ENCODE data around the gene CLIC3.

DNA sequence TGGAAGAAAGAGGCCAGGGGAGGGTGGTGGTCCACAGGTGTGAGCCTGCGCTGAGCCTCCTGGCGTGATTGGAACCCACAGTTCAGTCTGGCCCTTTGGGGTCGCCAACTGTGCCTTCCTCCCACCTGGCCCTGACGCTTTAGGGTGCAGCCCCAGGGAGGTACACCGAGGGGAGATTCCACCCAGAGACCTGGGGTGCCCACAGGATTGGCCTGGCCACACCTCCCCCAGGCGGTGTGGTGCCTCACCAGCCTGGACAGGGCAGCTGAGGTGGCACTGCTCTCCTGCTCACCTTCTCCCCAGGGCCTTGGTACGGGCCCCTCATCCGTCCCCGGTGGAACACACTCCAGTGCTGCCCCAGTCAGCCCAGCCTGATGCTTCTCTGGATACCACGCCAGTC is 1.0 kb upstream of the CLIC3 start:
- TF ChIP-seq, protein P1, sequence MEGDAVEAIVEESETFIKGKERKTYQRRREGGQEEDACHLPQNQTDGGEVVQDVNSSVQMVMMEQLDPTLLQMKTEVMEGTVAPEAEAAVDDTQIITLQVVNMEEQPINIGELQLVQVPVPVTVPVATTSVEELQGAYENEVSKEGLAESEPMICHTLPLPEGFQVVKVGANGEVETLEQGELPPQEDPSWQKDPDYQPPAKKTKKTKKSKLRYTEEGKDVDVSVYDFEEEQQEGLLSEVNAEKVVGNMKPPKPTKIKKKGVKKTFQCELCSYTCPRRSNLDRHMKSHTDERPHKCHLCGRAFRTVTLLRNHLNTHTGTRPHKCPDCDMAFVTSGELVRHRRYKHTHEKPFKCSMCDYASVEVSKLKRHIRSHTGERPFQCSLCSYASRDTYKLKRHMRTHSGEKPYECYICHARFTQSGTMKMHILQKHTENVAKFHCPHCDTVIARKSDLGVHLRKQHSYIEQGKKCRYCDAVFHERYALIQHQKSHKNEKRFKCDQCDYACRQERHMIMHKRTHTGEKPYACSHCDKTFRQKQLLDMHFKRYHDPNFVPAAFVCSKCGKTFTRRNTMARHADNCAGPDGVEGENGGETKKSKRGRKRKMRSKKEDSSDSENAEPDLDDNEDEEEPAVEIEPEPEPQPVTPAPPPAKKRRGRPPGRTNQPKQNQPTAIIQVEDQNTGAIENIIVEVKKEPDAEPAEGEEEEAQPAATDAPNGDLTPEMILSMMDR (IDR thresholded peaks at IDR 0.05; ENCODE audit: low read length) = no peak
- TF ChIP-seq EZH2 (optimal IDR thresholded peaks at IDR 0.05; ENCODE audit: low read depth, low read length) (no peak), EZH2phosphoT487 (IDR thresholded peaks at IDR 0.05; ENCODE audit: low read length) (no peak)
